ENCODE data around the gene FUT3.
"Not testable (repeated sequence)": the region's sequence is repeated elsewhere in the genome, so short reads cannot be mapped to it uniquely, and the experiment has no call there.

FUT3 gene

DNA sequence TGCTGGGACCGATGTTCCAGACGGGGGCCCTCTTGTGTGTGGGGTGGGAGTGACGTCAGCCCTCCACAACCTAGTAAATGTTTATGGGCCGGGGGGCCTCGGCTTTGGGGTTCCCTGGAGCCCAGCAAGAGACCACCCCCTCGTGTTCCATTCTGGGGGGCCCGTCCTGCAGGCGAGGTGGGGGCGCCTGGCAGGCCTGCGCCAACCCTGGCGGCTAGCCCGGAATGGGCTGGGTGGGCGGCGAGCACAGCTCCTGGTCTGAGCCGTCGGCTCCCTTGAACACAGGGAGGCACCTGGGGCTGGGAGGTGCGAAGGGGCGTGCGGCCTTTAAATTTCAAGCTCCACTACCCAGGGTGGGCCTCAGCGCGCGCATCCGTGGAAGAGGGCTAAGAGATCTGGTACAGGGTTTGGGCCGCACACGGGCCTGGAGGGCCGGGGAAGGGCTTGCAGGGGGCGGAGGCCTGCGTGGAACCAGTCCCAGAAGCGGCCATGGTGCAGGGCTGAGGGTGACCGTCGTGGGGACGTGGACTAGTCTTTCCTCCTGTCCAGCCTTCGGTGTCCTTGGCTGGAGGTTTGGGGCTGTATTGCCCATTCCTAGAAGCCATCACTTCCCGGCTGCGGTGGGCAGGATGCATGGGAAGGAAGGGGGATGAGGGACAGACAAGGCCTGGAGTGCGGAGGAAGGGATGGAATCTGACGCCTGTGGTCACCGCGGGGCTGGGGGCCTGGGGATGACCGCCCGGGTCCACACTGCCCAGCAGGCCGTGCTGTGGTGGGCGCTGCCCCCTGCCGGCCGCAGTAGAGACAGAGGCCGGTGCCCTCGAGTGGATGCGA is 40.9 kb upstream of the FUT3 start:
- in situ Hi-C loops (cut with HindIII; ENCODE audit: low pct_unique_long_range_greater_than_20kb, low sequenced_read_pairs), result no loop called here
- DNase-seq (ENCODE audit: low read depth in 1 of 2, low spot score in 1 of 2), result no peak
- no peak for TF ChIP-seq JUND (IDR thresholded peaks at IDR 0.05; ENCODE audit: low read depth)

DNA sequence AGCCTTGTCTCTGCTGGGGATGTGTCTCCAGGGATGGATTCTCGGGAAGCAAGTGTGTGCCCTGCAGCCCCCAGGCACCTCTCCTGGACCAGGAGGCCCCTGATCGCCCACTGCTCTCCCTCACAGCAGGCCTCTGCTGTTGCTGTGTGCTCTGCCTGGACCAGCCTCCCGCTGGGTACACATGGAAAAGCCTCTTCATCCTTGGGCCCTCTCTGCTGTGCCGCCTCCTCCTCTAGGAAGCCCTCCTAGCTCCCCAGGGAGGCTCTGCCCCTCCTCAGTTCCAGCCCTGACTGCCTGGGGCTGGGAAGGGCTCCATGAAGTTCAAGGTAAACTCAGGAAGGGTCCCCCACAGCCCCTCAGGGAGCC is 40.3 kb upstream of the FUT3 start:
- DNase-seq (ENCODE audit: low read depth in 1 of 2, low spot score in 1 of 2), result no peak
- no peak for TF ChIP-seq JUND (IDR thresholded peaks at IDR 0.05; ENCODE audit: low read depth)
- in situ Hi-C loops (cut with HindIII; ENCODE audit: low pct_unique_long_range_greater_than_20kb, low sequenced_read_pairs), result no loop called here

- no peak for TF ChIP-seq JUND (IDR thresholded peaks at IDR 0.05; ENCODE audit: low read depth)
These were observed 38.9 kb upstream of the FUT3 start for GRCh38 chr19:5890099-5890498.

DNA sequence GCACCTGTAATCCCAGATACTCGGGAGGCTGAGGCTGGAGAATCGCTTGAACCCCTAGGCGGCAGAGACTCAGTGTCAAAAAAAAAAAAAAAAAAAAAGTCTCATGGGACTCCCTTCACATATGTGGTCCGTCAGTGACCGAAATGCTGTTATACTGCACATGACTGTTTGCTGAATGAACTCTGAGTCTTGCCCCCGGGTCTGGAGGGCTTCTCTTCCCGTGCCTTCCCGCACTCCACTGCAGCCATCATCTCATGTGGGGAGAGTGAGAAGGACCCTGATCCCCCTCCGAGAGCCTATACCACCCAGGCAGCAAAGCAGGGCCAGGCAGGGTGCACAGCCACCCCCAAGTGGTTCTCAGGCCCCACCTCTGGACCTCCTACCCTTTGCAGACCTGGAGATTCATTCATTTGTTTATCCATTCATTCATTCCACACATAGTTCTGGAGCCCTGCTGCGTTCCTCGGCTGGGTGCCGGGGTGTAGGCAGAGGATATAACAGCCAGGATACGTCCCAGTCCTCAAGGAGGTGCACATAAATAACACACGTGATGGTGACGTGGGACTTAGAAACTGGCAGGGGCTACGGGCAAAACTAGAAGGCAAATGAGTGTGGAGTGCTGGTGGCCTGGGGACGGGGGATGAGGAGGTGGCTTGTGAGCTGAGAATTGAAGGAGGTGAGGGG is 38.2 kb upstream of the FUT3 start:
- DNase-seq (ENCODE audit: low read depth in 1 of 2, low spot score in 1 of 2), result no peak
- in situ Hi-C loops (cut with HindIII; ENCODE audit: low pct_unique_long_range_greater_than_20kb, low sequenced_read_pairs), result no loop called here

More at GRCh38 chr19:5890099-5890498, 38.9 kb upstream of the FUT3 start:
- DNase-seq (ENCODE audit: low read depth in 1 of 2, low spot score in 1 of 2), result no peak
- in situ Hi-C loops (cut with HindIII; ENCODE audit: low pct_unique_long_range_greater_than_20kb, low sequenced_read_pairs), result no loop called here

DNA sequence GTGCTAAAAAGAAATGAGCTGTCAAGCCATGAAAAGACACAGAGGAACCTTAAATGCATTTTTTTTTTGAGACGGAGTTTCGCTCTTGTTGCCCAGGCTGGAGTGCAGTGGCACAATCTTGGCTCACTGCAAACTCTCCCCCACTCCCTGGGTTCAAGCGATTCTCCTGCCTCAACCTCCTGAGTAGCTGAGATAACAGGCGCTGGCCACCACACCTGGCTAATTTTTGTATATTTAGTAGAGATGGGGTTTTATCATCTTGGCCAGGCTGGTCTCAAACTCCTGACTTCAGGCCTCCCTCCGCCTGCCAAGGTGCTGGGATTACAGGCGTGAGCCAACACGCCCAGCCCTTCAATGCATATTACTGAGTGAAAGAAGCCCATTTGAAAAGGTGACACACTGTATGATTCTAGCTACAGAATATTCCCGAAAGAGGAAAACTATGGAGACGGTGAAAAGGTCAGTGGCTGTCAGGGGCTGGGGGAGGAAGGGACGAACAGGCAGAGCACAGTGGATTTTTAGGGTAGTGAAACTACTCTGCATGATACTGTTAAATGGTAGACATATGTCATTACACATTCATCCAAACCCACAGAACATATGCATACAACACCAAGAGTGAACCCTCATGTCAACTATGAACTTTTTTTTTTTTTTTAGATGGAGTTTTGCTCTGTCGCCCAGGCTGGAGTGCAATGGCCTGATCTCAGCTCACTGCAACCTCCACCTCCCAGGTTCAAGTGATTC is 33.0 kb upstream of the FUT3 start:
- in situ Hi-C loops (cut with HindIII; ENCODE audit: low pct_unique_long_range_greater_than_20kb, low sequenced_read_pairs); DNase-seq (ENCODE audit: low read depth in 1 of 2, low spot score in 1 of 2): not testable (repeated sequence)

More for the DNA sequence above, 38.2 kb upstream of the FUT3 start:
- TF ChIP-seq JUND (IDR thresholded peaks at IDR 0.05; ENCODE audit: low read depth), result no peak

GRCh38 chr19:5883157-5883873 is 32.1 kb upstream of the FUT3 start:
- DNase-seq (ENCODE audit: low read depth in 1 of 2, low spot score in 1 of 2); in situ Hi-C loops (cut with HindIII; ENCODE audit: low pct_unique_long_range_greater_than_20kb, low sequenced_read_pairs): not testable (repeated sequence)

- TF ChIP-seq JUND (IDR thresholded peaks at IDR 0.05; ENCODE audit: low read depth), result no peak
- in situ Hi-C loops (cut with HindIII; ENCODE audit: low pct_unique_long_range_greater_than_20kb, low sequenced_read_pairs), result no loop called here
- no peak for DNase-seq (ENCODE audit: low read depth in 1 of 2, low spot score in 1 of 2)
These were observed 31.2 kb upstream of the FUT3 start for GRCh38 chr19:5882421-5882968.

DNA sequence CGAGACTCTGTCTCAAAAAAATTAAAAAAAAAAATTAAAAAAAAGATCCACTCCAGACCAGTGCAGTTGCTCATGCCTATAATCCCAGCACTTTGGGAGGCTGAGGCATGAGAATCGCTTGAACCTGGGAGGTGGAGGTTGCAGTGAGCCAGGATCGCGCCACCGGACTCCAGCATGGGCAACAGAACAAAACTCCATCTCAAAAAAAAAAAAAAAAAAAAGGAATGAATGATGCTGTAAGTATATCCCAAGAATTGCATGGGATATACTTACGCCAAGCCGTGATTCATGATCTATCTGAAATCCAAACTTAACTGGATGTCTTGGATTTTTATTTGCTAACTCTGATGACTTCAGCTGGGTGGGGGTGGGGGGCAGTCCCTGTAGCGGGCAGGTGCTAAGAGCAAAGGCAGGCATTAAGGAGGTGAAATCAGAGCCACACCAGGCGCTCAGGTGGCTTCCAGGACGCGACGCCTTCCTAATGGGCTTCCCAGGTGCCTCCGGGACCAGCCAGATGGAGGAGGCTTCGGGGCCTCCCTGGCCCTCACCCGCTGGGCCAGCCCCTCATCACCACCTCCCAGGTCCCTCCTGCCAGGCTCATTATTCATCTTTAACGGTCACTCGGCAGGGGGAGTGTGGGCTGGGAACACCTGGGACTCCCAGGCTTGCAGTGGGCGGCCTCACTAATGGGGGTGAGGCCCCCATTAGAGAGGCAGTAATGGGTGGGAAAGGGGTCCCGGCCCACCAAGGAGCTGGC is 30.5 kb upstream of the FUT3 start:
- no peak for DNase-seq (ENCODE audit: low read depth in 1 of 2, low spot score in 1 of 2)
- TF ChIP-seq JUND (IDR thresholded peaks at IDR 0.05; ENCODE audit: low read depth), result no peak
- in situ Hi-C loops (cut with HindIII; ENCODE audit: low pct_unique_long_range_greater_than_20kb, low sequenced_read_pairs), result no loop called here

- in situ Hi-C loops (cut with HindIII; ENCODE audit: low pct_unique_long_range_greater_than_20kb, low sequenced_read_pairs), result no loop called here
- no peak for DNase-seq (ENCODE audit: low read depth in 1 of 2, low spot score in 1 of 2)
These were observed 29.4 kb upstream of the FUT3 start for GRCh38 chr19:5880604-5881078.

GRCh38 chr19:5880196-5880595 is 28.9 kb upstream of the FUT3 start:
- TF ChIP-seq JUND (IDR thresholded peaks at IDR 0.05; ENCODE audit: low read depth), result no peak
- in situ Hi-C loops (cut with HindIII; ENCODE audit: low pct_unique_long_range_greater_than_20kb, low sequenced_read_pairs), result no loop called here
- DNase-seq (ENCODE audit: low read depth in 1 of 2, low spot score in 1 of 2), result no peak

More at GRCh38 chr19:5880604-5881078, 29.4 kb upstream of the FUT3 start:
- no peak for TF ChIP-seq JUND (IDR thresholded peaks at IDR 0.05; ENCODE audit: low read depth)

- DNase-seq (ENCODE audit: low read depth in 1 of 2, low spot score in 1 of 2), result no peak
- in situ Hi-C loops (cut with HindIII; ENCODE audit: low pct_unique_long_range_greater_than_20kb, low sequenced_read_pairs), result no loop called here
- no peak for TF ChIP-seq JUND (IDR thresholded peaks at IDR 0.05; ENCODE audit: low read depth)
These were observed 26.6 kb upstream of the FUT3 start for GRCh38 chr19:5877882-5878281.

Data from T47D (cell line).